ENCODE measurements around the gene ORC5.

Gene ORC5

GRCh38 chr7:104126411-104126841 lies 81.4 kb downstream of the ORC5 start:
- peak; percentile 35 for DNase-seq (ENCODE audit: low spot score)

DNA sequence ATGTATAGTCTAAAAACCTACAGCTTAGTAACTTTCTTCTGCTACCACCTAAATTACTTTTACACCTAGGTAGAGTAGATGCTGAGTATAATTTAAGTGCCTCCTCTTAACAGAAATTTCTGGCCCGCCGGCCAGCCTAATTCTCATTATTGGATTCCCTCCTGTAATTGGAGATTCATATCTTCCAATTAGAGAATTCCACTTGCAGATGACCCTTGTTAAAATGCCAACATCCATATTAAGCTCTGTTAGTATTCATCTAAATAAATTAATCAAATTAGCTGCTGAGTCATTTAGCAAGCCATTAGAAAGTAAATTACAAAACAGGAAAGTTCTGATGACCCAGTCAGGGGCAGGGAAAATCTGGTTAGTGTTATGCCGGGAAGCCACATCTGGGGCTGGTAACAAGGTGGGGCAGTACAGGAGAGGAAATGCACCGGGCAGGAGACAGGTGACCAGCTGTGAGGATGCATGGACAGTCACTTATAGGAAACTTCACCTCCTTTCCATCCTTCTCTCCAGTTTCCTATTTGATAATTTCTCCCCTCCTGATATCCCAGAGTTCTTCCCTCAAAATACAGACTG lies 82.8 kb downstream of the ORC5 start:
- no peak for DNase-seq (ENCODE audit: low spot score)

- no peak for DNase-seq (ENCODE audit: low spot score)
Observed at GRCh38 chr7:104124469-104124868, 83.3 kb downstream of the ORC5 start.

GRCh38 chr7:104123786-104124185 lies 84.0 kb downstream of the ORC5 start:
- no peak for DNase-seq (ENCODE audit: low spot score)

DNA sequence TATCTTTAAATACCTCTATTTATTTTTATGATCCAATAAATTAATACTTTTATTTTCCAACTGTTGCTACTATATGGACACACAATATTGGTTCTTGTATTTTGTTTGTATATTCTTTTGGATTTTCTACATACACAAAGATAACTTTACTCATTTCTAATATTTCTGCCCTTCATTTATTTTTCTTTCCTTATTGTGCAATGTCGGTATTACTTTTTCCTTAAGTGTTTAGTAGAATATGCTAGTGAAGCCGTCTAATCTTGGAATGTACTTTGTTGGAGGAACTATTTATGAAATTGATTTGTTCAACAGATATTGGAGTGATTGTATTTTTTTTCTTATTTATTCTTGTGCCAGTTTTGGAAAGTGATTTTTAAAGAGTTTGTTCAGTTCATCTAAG lies 94.0 kb downstream of the ORC5 start:
- no peak for DNase-seq (ENCODE audit: low spot score)

DNA sequence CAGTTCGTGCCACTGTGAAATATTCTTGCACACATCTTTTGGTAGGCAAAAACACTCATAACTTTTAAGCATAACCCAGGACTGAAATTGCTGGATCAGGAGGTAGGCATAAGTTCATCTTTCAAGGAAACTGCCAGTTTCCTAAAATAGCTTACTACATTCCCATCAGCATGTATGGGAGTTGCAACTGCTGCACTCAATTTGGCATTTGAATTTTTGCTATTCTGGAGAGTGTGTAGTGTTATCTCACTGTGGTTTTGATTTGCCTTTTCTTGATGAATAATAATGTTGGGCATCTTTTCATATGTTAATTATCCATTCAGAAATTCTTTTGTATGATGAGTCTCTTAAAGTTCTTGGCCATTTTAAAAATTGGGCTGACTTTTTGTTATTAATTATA lies 95.2 kb downstream of the ORC5 start:
- no peak for DNase-seq (ENCODE audit: low spot score)

GRCh38 chr7:104111271-104111670 lies 96.5 kb downstream of the ORC5 start:
- no peak for DNase-seq (ENCODE audit: low spot score)

DNA sequence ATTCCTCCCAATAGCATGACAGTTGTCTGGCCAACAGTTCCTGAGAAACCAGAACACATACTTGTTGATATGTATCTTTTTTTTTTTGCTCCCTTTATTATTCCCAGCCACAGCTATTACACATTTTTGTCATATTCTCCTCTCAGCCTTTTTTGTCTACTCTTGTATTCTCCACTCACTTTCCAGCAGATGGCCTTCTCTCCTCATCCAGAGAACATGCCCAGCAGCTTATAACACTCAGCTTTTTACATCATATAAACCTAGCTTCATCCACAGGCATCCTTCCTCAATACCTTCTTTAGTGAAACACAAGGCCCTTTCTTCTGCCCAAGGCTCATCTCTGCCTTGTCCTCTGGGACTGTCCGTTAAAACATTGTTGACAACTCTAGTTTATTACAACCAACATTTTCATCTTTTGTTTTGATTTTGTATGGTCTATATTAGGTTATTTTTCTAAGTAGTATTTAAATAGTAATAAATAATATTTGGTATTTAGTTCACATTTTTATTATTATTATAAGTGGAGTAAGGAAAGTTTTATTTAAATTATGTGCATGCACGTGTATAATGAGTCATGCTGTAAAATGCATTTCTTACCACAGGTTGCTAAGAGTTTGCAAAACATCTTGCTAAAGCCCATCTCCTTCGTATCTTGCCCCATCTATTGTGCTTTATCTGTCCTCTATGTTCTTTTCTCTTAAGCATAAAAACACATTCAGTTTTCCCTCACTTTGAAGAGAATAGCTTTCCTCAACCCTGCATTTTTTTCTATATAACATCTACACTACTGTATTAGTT lies 101.5 kb downstream of the ORC5 start:
- DNase-seq (ENCODE audit: low spot score), result peak; percentile 34

GRCh38 chr7:104098890-104099289 lies 108.9 kb downstream of the ORC5 start:
- DNase-seq (ENCODE audit: low spot score), result no peak

GRCh38 chr7:104096683-104097082 lies 111.1 kb downstream of the ORC5 start:
- DNase-seq (ENCODE audit: low spot score), result no peak

DNA sequence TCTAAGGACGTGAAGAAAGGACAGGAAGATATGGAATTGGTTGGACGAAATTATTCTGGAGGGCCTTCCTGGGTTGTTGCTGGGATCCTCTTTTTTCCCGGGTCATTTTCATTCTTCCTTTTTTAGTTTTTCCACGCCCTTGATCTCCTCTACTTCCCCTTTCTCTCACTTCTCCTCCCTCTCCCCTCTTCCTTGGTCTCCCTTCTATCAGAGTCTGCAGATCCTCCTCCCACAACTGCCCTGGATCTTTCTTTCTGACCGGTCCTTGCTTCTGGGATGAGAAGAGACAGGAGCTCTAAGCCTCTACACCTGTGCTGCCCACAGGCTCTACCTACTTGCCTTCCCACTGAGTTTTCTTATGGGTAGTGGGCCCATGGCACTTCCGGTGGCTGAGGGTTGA lies 114.7 kb downstream of the ORC5 start:
- DNase-seq (ENCODE audit: low spot score), result no peak

GRCh38 chr7:104091242-104091641 lies 116.6 kb downstream of the ORC5 start:
- no peak for DNase-seq (ENCODE audit: low spot score)

DNA sequence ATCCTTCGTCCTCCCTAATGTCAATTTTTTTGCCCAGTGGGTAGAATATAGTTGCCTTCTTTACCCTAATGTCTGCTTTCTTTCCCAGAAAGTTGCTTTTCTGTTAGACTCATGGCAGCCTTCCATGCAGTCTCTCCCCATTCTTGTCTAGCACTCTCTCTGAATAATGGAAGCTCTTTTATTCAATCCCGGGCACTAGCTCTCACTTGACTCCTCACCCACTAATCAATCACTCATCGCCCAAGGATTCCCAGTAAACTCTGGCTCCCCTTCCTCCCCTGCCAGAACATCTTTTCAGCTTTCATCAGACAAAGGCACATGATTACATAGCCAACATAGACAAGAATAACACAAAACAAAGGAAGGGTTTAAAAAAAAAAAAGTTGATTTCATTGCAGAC lies 118.2 kb downstream of the ORC5 start:
- DNase-seq (ENCODE audit: low spot score), result peak; percentile 56

DNA sequence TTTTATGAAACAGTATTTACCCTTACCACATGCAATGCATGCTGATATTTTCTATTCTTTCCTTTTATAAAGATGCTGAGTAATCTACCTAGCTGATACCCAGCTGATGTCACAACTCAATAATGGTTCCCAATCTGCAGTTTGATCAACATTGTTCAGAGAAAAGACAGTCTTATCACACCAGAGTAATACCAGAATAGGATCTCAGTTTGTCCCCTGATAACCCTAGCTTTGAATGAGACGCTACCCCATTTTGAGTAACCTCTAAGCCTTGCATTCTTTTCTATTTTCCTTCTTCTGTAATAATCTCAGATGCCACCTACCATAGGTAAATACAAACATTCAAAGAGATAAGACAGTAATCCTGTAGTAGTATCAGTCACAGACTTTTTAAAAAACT lies 118.8 kb downstream of the ORC5 start:
- DNase-seq (ENCODE audit: low spot score), result no peak

Data from pons (tissue), 1 donor.